Measurements from ENCODE around the gene TSPAN6.

The TSPAN6 gene

GRCh38 chrX:100647739-100648138 lies 11.1 kb upstream of the TSPAN6 start:
- Histone ChIP-seq H3K9ac (ENCODE audit: low read length) (no peak overlapping the region), H3K27ac (ENCODE audit: low read depth, low read length) (no peak overlapping the region), H3K9me3 (ENCODE audit: control insufficient read depth, insufficient read depth, low read depth, low read length) (no peaks in the 10 kb centered on the region), H3K4me1 (ENCODE audit: control insufficient read depth, insufficient read depth, low read length) (peaks cover 41% of the 10 kb centered on the region), H3K27me3 (ENCODE audit: control insufficient read depth, insufficient read depth, low read length) (peaks cover 6% of the 10 kb centered on the region; the same call in 1 of the 2 replicates), H3K4me3 (ENCODE audit: low read depth, low read length) (no peak overlapping the region), H3K36me3 (ENCODE audit: control insufficient read depth, insufficient read depth, low read length) (no peaks in the 10 kb centered on the region)

DNA sequence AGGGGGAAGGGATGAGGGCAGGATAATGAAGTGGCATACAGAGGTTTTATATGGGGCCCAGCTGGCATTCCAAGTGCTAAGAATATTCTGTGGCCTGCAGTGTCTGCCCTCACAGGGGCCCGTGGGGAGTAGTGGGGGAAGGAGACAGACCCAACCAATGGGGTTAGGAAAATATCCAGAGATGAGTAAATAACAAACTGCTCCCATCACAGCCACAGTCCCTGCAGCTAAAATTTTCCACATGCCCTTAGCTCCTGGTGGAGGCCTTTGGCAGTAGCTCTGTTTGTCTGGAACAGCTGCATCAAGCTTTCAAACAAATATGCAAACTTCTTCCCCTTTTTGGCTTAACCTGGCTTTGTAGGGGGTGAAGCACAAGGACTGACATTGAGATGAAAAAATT lies 10.5 kb upstream of the TSPAN6 start:
- Histone ChIP-seq H3K4me1 (ENCODE audit: control insufficient read depth, insufficient read depth, low read length) (peaks cover 45% of the 10 kb centered on the region), H3K9me3 (ENCODE audit: control insufficient read depth, insufficient read depth, low read depth, low read length) (no peaks in the 10 kb centered on the region), H3K27me3 (ENCODE audit: control insufficient read depth, insufficient read depth, low read length) (peaks cover 6% of the 10 kb centered on the region; the same call in 1 of the 2 replicates), H3K4me3 (ENCODE audit: low read depth, low read length) (no peak overlapping the region), H3K36me3 (ENCODE audit: control insufficient read depth, insufficient read depth, low read length) (no peaks in the 10 kb centered on the region), H3K27ac (ENCODE audit: low read depth, low read length) (no peak overlapping the region), H3K9ac (ENCODE audit: low read length) (no peak overlapping the region)

DNA sequence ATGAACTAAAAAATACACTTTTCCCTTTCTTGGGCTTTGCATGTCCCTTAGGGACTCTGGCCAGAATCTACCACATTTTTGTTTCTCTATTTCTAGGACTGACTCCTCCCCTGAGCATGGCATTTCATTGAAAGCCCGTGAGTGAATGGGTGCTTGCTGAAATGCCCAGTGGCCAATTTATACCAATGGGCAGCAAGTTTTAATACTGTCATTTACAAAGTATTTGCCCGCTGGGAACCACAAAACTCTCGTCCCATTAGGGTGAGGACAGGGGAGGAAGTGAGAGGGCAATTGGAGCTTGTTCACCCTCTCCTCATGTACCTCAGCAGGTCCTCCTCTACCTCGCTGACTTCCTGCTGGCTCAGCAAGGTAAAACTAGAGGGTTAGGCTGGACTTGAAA lies 8.5 kb upstream of the TSPAN6 start:
- Histone ChIP-seq H3K4me1 (ENCODE audit: control insufficient read depth, insufficient read depth, low read length) (peaks cover 40% of the 10 kb centered on the region), H3K27ac (ENCODE audit: low read depth, low read length) (no peak overlapping the region), H3K36me3 (ENCODE audit: control insufficient read depth, insufficient read depth, low read length) (no peaks in the 10 kb centered on the region), H3K4me3 (ENCODE audit: low read depth, low read length) (no peak overlapping the region), H3K9ac (ENCODE audit: low read length) (no peak overlapping the region), H3K27me3 (ENCODE audit: control insufficient read depth, insufficient read depth, low read length) (peaks cover 3% of the 10 kb centered on the region; the same call in 1 of the 2 replicates), H3K9me3 (ENCODE audit: control insufficient read depth, insufficient read depth, low read depth, low read length) (no peaks in the 10 kb centered on the region)

DNA sequence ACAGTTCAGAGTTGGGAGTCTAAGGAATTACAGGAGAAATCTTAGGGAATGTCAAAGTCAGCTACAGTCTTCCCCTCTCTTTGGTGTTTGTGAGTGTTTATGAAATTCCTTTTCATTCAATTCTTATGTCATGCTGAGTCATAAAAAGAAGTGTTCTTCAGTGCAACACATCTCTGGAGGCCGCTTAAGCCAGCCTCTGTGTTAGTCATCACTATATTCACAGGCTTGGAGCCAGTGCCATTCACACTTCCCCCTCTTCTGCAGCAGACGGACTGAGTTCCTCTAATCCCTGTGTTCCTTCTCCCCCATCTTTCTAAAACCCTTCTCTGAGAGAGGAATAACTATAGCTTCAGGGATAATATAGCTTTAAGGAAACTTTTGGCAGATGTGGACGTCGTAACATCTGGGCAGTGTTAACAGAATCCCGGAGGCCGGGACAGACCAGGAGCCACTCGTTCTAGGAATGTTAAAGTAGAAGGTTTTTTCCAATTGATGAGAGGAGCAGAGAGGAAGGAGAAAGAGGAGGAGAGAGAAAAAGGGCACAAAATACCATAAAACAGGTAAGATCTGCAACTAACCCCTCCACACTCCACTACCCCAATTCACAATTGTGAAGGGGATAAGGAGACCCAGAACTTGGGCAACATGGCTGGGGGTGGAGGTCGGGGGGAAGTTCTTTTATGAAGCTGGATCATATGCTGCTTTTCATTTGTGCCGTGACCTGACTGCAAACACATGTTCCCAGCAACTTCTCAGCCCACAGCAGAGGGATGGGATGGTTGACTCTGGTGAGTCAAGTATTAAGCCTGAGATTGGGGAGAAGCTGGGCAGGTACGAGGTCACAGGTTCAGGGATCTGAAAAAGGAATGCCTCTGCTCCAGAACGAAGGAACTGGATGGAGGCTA lies 7.6 kb upstream of the TSPAN6 start, which contains the start of gene SRPX2:
SRPX2 (plus strand) TSS at position 244 of the 905 bp plus-strand sequence. CDS start 2,124 bp downstream, outside the sequence.
- Histone ChIP-seq H3K27me3 (ENCODE audit: control insufficient read depth, insufficient read depth, low read length) (peaks cover 3% of the 10 kb centered on the region; the same call in 1 of the 2 replicates), H3K36me3 (ENCODE audit: control insufficient read depth, insufficient read depth, low read length) (no peaks in the 10 kb centered on the region), H3K27ac (ENCODE audit: low read depth, low read length) (no peak within 1 kb of the TSS), H3K4me1 (ENCODE audit: control insufficient read depth, insufficient read depth, low read length) (peaks cover 31% of the 10 kb centered on the region), H3K9me3 (ENCODE audit: control insufficient read depth, insufficient read depth, low read depth, low read length) (no peaks in the 10 kb centered on the region), H3K4me3 (ENCODE audit: low read depth, low read length) (no peak within 1 kb of the TSS), H3K9ac (ENCODE audit: low read length) (no peak within 1 kb of the TSS)

DNA sequence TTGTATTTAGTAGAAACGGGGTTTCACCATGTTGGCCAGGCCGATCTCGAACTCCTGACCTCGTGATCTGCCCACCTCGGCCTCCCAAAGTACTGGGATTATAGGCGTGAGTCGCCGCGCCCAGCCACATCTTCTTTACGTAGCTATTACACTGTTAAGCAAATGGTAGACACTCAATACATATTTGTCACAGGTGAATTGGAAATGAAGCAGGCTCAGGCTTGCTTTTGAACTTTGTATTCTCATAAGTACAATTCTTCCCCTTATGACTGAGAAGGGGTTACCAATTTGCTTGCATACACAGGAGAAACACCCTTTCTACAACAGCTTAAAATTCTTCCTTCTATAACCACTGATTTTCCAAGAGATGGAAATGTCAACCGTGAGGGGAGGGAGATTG lies 6.6 kb upstream of the TSPAN6 start:
- Histone ChIP-seq H3K9ac (ENCODE audit: low read length) (no peak overlapping the region), H3K36me3 (ENCODE audit: control insufficient read depth, insufficient read depth, low read length) (no peaks in the 10 kb centered on the region), H3K9me3 (ENCODE audit: control insufficient read depth, insufficient read depth, low read depth, low read length) (no peaks in the 10 kb centered on the region), H3K4me1 (ENCODE audit: control insufficient read depth, insufficient read depth, low read length) (peaks cover 23% of the 10 kb centered on the region), H3K27me3 (ENCODE audit: control insufficient read depth, insufficient read depth, low read length) (peaks cover 6% of the 10 kb centered on the region; the same call in 1 of the 2 replicates), H3K4me3 (ENCODE audit: low read depth, low read length) (no peak overlapping the region), H3K27ac (ENCODE audit: low read depth, low read length) (no peak overlapping the region)

DNA sequence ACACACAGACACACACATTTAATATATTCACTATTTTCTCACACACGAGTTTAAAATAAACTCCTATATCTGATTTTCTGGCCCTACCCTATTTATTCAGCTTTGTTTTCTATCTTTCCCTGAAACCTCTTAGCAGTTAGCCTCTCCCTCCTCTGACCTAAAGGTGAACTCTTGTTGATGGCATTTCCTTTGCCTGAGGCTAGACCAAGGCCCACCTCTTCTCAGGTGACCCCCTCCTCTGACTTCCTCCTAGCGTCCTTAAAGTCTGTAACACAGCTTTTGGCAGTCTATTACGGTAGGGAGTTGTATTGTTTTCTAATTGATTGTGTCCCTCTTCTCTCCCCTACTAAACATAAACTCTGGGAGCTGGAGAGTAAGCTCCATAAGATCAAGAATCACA lies 5.7 kb upstream of the TSPAN6 start:
- Histone ChIP-seq H3K4me3 (ENCODE audit: low read depth, low read length) (no peak overlapping the region), H3K9ac (ENCODE audit: low read length) (no peak overlapping the region), H3K27me3 (ENCODE audit: control insufficient read depth, insufficient read depth, low read length) (peaks cover 6% of the 10 kb centered on the region; the same call in 1 of the 2 replicates), H3K27ac (ENCODE audit: low read depth, low read length) (no peak overlapping the region), H3K9me3 (ENCODE audit: control insufficient read depth, insufficient read depth, low read depth, low read length) (no peaks in the 10 kb centered on the region), H3K4me1 (ENCODE audit: control insufficient read depth, insufficient read depth, low read length) (peaks cover 17% of the 10 kb centered on the region), H3K36me3 (ENCODE audit: control insufficient read depth, insufficient read depth, low read length) (no peaks in the 10 kb centered on the region)

GRCh38 chrX:100635989-100636320 lies 651 bp downstream of the TSPAN6 start:
- peaks cover 30% of the 10 kb centered on the region for H3K36me3 ChIP-seq (ENCODE audit: control insufficient read depth, insufficient read depth, low read length)
- peak overlapping the region; percentile 83 for H3K4me3 ChIP-seq (ENCODE audit: low read depth, low read length)
- H3K27ac ChIP-seq (ENCODE audit: low read depth, low read length) = peak overlapping the region; percentile 91
- H3K9me3 ChIP-seq (ENCODE audit: control insufficient read depth, insufficient read depth, low read depth, low read length) = no peaks in the 10 kb centered on the region
- peaks cover 3% of the 10 kb centered on the region; the same call in 1 of the 2 replicates for H3K4me1 ChIP-seq (ENCODE audit: control insufficient read depth, insufficient read depth, low read length)
- H3K27me3 ChIP-seq (ENCODE audit: control insufficient read depth, insufficient read depth, low read length) = peaks cover 4% of the 10 kb centered on the region; the same call in 1 of the 2 replicates
- H3K9ac ChIP-seq (ENCODE audit: low read length) = peak overlapping the region; percentile 98

DNA sequence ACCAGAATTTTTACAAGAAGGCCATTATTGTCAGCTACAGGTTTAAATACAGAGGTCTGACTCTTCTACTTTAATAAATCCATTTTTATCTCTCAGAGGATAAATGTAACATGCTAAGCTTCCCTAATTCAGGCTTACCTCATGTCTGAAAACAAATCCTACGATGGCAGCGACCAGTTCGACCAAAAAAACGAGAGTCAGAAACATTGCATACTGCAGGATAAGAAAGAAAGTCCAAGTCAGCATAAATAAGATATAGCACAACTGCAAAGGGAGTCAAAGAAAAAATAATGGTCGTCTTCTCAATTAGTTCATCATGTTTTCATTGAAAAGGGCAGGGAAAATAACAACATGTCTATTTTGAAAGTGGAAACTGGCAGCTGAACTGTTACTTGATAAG lies 1.6 kb downstream of the TSPAN6 start:
- H3K9ac ChIP-seq (ENCODE audit: low read length) = no peak overlapping the region
- H3K4me1 ChIP-seq (ENCODE audit: control insufficient read depth, insufficient read depth, low read length) = peaks cover 3% of the 10 kb centered on the region; the same call in 1 of the 2 replicates
- H3K4me3 ChIP-seq (ENCODE audit: low read depth, low read length) = peak overlapping the region; percentile 83; the same call in 1 of the 2 replicates
- H3K27me3 ChIP-seq (ENCODE audit: control insufficient read depth, insufficient read depth, low read length) = peaks cover 4% of the 10 kb centered on the region; the same call in 1 of the 2 replicates
- peaks cover 39% of the 10 kb centered on the region for H3K36me3 ChIP-seq (ENCODE audit: control insufficient read depth, insufficient read depth, low read length)
- H3K9me3 ChIP-seq (ENCODE audit: control insufficient read depth, insufficient read depth, low read depth, low read length) = no peaks in the 10 kb centered on the region
- H3K27ac ChIP-seq (ENCODE audit: low read depth, low read length) = no peak overlapping the region

- Histone ChIP-seq H3K9me3 (ENCODE audit: control insufficient read depth, insufficient read depth, low read depth, low read length) (no peaks in the 10 kb centered on the region), H3K9ac (ENCODE audit: low read length) (no peak overlapping the region), H3K4me3 (ENCODE audit: low read depth, low read length) (no peak overlapping the region), H3K27ac (ENCODE audit: low read depth, low read length) (no peak overlapping the region), H3K4me1 (ENCODE audit: control insufficient read depth, insufficient read depth, low read length) (no peaks in the 10 kb centered on the region), H3K36me3 (ENCODE audit: control insufficient read depth, insufficient read depth, low read length) (peaks cover 25% of the 10 kb centered on the region), H3K27me3 (ENCODE audit: control insufficient read depth, insufficient read depth, low read length) (no peaks in the 10 kb centered on the region)
These were observed 10.6 kb downstream of the TSPAN6 start for GRCh38 chrX:100625985-100626491.

GRCh38 chrX:100623001-100623400 lies 13.6 kb downstream of the TSPAN6 start:
- no peak overlapping the region for H3K4me3 ChIP-seq (ENCODE audit: low read depth, low read length)
- no peak overlapping the region for H3K27ac ChIP-seq (ENCODE audit: low read depth, low read length)
- no peak overlapping the region for H3K9ac ChIP-seq (ENCODE audit: low read length)
- H3K9me3 ChIP-seq (ENCODE audit: control insufficient read depth, insufficient read depth, low read depth, low read length) = no peaks in the 10 kb centered on the region
- no peaks in the 10 kb centered on the region for H3K4me1 ChIP-seq (ENCODE audit: control insufficient read depth, insufficient read depth, low read length)
- H3K36me3 ChIP-seq (ENCODE audit: control insufficient read depth, insufficient read depth, low read length) = no peaks in the 10 kb centered on the region
- no peaks in the 10 kb centered on the region for H3K27me3 ChIP-seq (ENCODE audit: control insufficient read depth, insufficient read depth, low read length)

- no peaks in the 10 kb centered on the region for H3K36me3 ChIP-seq (ENCODE audit: control insufficient read depth, insufficient read depth, low read length)
- no peak overlapping the region for H3K4me3 ChIP-seq (ENCODE audit: low read depth, low read length)
- peaks cover 4% of the 10 kb centered on the region for H3K4me1 ChIP-seq (ENCODE audit: control insufficient read depth, insufficient read depth, low read length)
- no peaks in the 10 kb centered on the region for H3K27me3 ChIP-seq (ENCODE audit: control insufficient read depth, insufficient read depth, low read length)
- no peak overlapping the region for H3K9ac ChIP-seq (ENCODE audit: low read length)
- no peaks in the 10 kb centered on the region for H3K9me3 ChIP-seq (ENCODE audit: control insufficient read depth, insufficient read depth, low read depth, low read length)
- no peak overlapping the region for H3K27ac ChIP-seq (ENCODE audit: low read depth, low read length)
These were observed 21.6 kb downstream of the TSPAN6 start for GRCh38 chrX:100615005-100615404.

Measured in HUES6 (cell line).